HG02759 (cell line): Measurements from ENCODE around the gene MMP12.

Experiments
- ATAC-seq: cut with Tn5 transposase; IDR thresholded peaks from one replicate; pipeline ENCODE4 v1.9.1; 2021; ENCODE audit warnings: mild to moderate bottlenecking, moderate library complexity; ENCODE audit not compliant: unreplicated experiment

Gene MMP12

GRCh38 chr11:102850973-102851745 lies 23.6 kb downstream of the MMP12 start:
- no peak for ATAC-seq

- ATAC-seq: no peak
Observed at GRCh38 chr11:102849311-102849710, 25.5 kb downstream of the MMP12 start.

GRCh38 chr11:102846292-102846691 lies 28.5 kb downstream of the MMP12 start:
- no peak for ATAC-seq

- ATAC-seq: no peak
Observed at GRCh38 chr11:102843489-102843888, 31.3 kb downstream of the MMP12 start, which contains the start of gene MMP3. Gene MMP3 (minus strand): TSS chr11:102843609. CDS start chr11:102843546, 63 bp downstream.

- no peak for ATAC-seq
Observed at GRCh38 chr11:102842930-102843329, 31.9 kb downstream of the MMP12 start.

GRCh38 chr11:102840018-102840417 lies 34.8 kb downstream of the MMP12 start:
- no peak for ATAC-seq

- ATAC-seq: no peak
Observed at GRCh38 chr11:102837646-102838045, 37.1 kb downstream of the MMP12 start.

GRCh38 chr11:102837156-102837555 lies 37.6 kb downstream of the MMP12 start:
- no peak for ATAC-seq

- ATAC-seq: no peak
Observed at GRCh38 chr11:102836290-102836875, 38.4 kb downstream of the MMP12 start.

- ATAC-seq: no peak
Observed at GRCh38 chr11:102833731-102834130, 41.1 kb downstream of the MMP12 start.

GRCh38 chr11:102832612-102833011 lies 42.2 kb downstream of the MMP12 start:
- ATAC-seq: no peak

GRCh38 chr11:102831489-102832440 lies 43.0 kb downstream of the MMP12 start:
- no peak for ATAC-seq

GRCh38 chr11:102831128-102831488 lies 43.7 kb downstream of the MMP12 start:
- ATAC-seq: no peak

- no peak for ATAC-seq
Observed at GRCh38 chr11:102830001-102830727, 44.6 kb downstream of the MMP12 start.

- ATAC-seq: no peak
Observed at GRCh38 chr11:102829316-102830000, 45.3 kb downstream of the MMP12 start.

- ATAC-seq: no peak
Observed at GRCh38 chr11:102824556-102824955, 50.2 kb downstream of the MMP12 start.

GRCh38 chr11:102819491-102819890 lies 55.3 kb downstream of the MMP12 start:
- no peak for ATAC-seq

GRCh38 chr11:102813484-102813883 lies 61.3 kb downstream of the MMP12 start:
- no peak for ATAC-seq
